Mesenteric fat pad (tissue), 1 donor: ENCODE results near the gene C17orf75. TPM values are rescaled to one million over a fixed set of nuclear protein-coding genes. Genes with fewer than 3 reads are reported as not detected.

Source experiments
- DNase-seq: peaks from one replicate; pipeline ENCODE4 v3.0.0-alpha.2; 2020; ENCODE audit warnings: low spot score
- microRNA-seq: library from miRNA; unstranded; fragments of <30 nt; microRNA quantifications from one replicate; pipeline ENCODE4 v1.2.0, GENCODE V29; 2020; ENCODE audit warnings: borderline number of aligned reads
- total RNA-seq: library from RNA; stranded (reverse); fragmentation: NEBNext Ultra II Directional; extraction: Animal tissue kit (Norgen Biotek cat#: 25700); gene quantifications from one replicate; pipeline ENCODE4 v1.2.1, GENCODE V29; 2021
- donor health status: DM: yes; HTN: yes; CAD: no.

Gene C17orf75
- total RNA-seq, 1 donor from 2014 or later: 8.6 TPM

GRCh38 chr17:32278815-32279214, 63.2 kb downstream of the C17orf75 start:
- no peak for DNase-seq

Small RNA genes within 50 kb of the gene (microRNA-seq; reads per million reads assigned to microRNA genes)
- gene MIR632: not detected

Other genes starting within 250 kb of the C17orf75 start
- gene RHOT1, start 199.7 kb downstream of the C17orf75 start, total RNA-seq: 33.2 TPM
- gene RHBDL3, start 76.3 kb downstream of the C17orf75 start, total RNA-seq: 0.87 TPM
- 157 TPM for gene ZNF207, start 8.0 kb upstream of the C17orf75 start, total RNA-seq
- 104 TPM for gene PSMD11, start 102.3 kb upstream of the C17orf75 start, total RNA-seq
- 1.8 TPM for gene CDK5R1, start 144.8 kb upstream of the C17orf75 start, total RNA-seq